SU-DHL-6 (cell line): Measurements from ENCODE around the gene ARVCF.

Source experiments
- H2AFZ ChIP-seq: fragments of 200-600 bp; sonication (generic); 2 replicates; pipeline ENCODE4 v1.6.1; 2014; ENCODE audit warnings: low read depth, mild to moderate bottlenecking, moderate library complexity, mixed read lengths, antibody characterized with exemption, low read length; ENCODE audit not compliant: severe bottlenecking
- H3F3A ChIP-seq: fragments of 200-600 bp; shearing (Covaris generic); 2 replicates; pipeline ENCODE4 v1.6.0; 2016; ENCODE audit warnings: antibody characterized with exemption, mild to moderate bottlenecking; ENCODE audit not compliant: insufficient read depth
- H3K27ac ChIP-seq: fragments of 200-600 bp; sonication (generic); 2 replicates; pipeline ENCODE4 v1.5.1; 2016; ENCODE audit warnings: low read depth, mild to moderate bottlenecking, low read length, moderate library complexity, mixed read lengths
- H3K27me3 ChIP-seq: fragments of 200-600 bp; sonication (generic), shearing (Covaris generic); 2 replicates; pipeline ENCODE4 v1.6.0; 2014; ENCODE audit warnings: mild to moderate bottlenecking, low read length
- H3K36me3 ChIP-seq: fragments of 200-600 bp; sonication (generic); 2 replicates; pipeline ENCODE4 v1.6.1; 2014; ENCODE audit warnings: mild to moderate bottlenecking, low read length, mixed read lengths
- H3K4me2 ChIP-seq: fragments of 300-600, 200-600 bp; shearing (Covaris generic), sonication (generic); 2 replicates; pipeline ENCODE4 v1.6.0; 2014; ENCODE audit warnings: low read length, low read depth, mild to moderate bottlenecking; ENCODE audit not compliant: poor library complexity, severe bottlenecking
- H3K4me3 ChIP-seq: fragments of 200-600 bp; sonication (generic); 2 replicates; pipeline ENCODE4 v1.5.1; 2014; ENCODE audit warnings: antibody characterized with exemption, low read length, mild to moderate bottlenecking, mixed read lengths; ENCODE audit not compliant: insufficient read depth, poor library complexity, severe bottlenecking
- H3K79me2 ChIP-seq: fragments of 200-600 bp; sonication (generic); 2 replicates; pipeline ENCODE4 v1.6.1; 2014; ENCODE audit warnings: mild to moderate bottlenecking, low read length, moderate library complexity; ENCODE audit not compliant: insufficient read depth
- H3K9ac ChIP-seq: fragments of 200-600 bp; sonication (generic); 2 replicates; pipeline ENCODE4 v1.7.0; 2014; ENCODE audit warnings: mild to moderate bottlenecking, low read length
- H3K9me2 ChIP-seq: fragments of 200-600 bp; sonication (generic); replicated peaks from 2 replicates; pipeline ENCODE4 v1.6.1; 2014; ENCODE audit warnings: low read length; ENCODE audit not compliant: insufficient read depth
- H3K9me3 ChIP-seq: fragments of 200-600 bp; sonication (generic); 2 replicates; pipeline ENCODE4 v1.6.1; 2014; ENCODE audit warnings: low read length, mixed read lengths; ENCODE audit not compliant: insufficient read depth
- H4K20me1 ChIP-seq: fragments of 200-600 bp; sonication (generic); 2 replicates; pipeline ENCODE4 v1.6.1; 2014; ENCODE audit warnings: low read depth, mild to moderate bottlenecking, antibody characterized with exemption, low read length, moderate library complexity, mixed read lengths
- EZH2phosphoT487 ChIP-seq: fragments of 200-600 bp; sonication (generic), shearing (Covaris generic); conservative IDR thresholded peaks from 2 replicates; pipeline ENCODE4 v1.6.1; 2018; ENCODE audit warnings: mild to moderate bottlenecking, antibody characterized with exemption, low read length, moderate library complexity, mixed read lengths
- TF ChIP-seq, protein P1 (sequence below): fragments of 200-600 bp; sonication (generic); IDR thresholded peaks from one replicate; pipeline ENCODE4 v1.5.1; 2017; ENCODE audit warnings: antibody characterized with exemption, mild to moderate bottlenecking, low read length, moderate library complexity; ENCODE audit not compliant: insufficient read depth, poor library complexity, severe bottlenecking

Gene ARVCF

DNA sequence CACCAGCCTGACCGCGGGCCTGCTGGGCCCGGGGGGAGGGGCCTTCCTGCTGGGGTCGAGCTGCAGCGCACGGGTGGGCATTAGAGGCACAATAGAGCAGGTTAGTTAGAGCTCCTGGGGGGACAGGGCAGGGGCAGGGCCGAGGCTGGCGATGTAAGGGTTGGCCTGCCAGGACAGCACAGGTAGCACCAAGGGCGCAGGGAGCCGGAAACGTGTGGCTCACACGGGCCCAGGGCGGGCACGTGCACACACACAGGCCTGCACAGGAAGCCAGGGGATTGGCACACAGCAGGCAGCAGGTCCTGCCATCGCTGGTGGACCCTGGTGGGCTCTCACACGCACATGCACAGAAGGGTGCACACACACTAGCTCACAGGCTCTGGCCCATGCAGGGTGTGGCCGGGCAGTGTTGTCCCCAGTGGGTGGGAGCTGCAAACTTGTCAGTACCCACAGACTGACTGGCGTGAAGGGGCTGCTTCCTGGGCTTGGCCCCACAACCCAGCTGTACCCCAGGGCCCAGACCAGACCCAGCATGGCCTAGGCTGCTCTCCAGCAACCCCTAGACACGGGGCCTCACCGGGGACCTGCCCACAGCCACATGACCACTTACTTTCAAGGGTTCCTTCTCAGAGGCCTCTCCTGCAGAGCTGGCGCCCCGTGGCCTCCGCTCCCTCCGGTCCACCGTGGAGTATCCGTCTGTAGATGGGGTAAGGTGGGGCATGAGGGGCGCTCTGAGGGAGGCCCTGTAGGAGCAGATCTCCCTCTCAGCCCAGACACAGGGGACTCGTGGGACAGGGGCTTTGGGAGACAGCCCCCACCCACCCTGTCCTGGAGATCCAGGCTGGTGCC lies 45.1 kb downstream of the ARVCF start:
- H3K9ac ChIP-seq: no peak overlapping the region
- no peaks in the 10 kb centered on the region for H4K20me1 ChIP-seq
- H2AFZ ChIP-seq: no peak overlapping the region
- no peaks in the 10 kb centered on the region for H3K27me3 ChIP-seq
- H3K9me3 ChIP-seq: no peaks in the 10 kb centered on the region
- H3K4me3 ChIP-seq: no peak overlapping the region
- no peak overlapping the region for H3K27ac ChIP-seq
- H3K79me2 ChIP-seq: no peaks in the 10 kb centered on the region
- no peak for TF ChIP-seq EZH2phosphoT487
- TF ChIP-seq, protein P1, sequence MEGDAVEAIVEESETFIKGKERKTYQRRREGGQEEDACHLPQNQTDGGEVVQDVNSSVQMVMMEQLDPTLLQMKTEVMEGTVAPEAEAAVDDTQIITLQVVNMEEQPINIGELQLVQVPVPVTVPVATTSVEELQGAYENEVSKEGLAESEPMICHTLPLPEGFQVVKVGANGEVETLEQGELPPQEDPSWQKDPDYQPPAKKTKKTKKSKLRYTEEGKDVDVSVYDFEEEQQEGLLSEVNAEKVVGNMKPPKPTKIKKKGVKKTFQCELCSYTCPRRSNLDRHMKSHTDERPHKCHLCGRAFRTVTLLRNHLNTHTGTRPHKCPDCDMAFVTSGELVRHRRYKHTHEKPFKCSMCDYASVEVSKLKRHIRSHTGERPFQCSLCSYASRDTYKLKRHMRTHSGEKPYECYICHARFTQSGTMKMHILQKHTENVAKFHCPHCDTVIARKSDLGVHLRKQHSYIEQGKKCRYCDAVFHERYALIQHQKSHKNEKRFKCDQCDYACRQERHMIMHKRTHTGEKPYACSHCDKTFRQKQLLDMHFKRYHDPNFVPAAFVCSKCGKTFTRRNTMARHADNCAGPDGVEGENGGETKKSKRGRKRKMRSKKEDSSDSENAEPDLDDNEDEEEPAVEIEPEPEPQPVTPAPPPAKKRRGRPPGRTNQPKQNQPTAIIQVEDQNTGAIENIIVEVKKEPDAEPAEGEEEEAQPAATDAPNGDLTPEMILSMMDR: no peak
- no peaks in the 10 kb centered on the region for H3F3A ChIP-seq
- no peaks in the 10 kb centered on the region for H3K9me2 ChIP-seq
- no peak overlapping the region for H3K4me2 ChIP-seq
- no peaks in the 10 kb centered on the region for H3K36me3 ChIP-seq

DNA sequence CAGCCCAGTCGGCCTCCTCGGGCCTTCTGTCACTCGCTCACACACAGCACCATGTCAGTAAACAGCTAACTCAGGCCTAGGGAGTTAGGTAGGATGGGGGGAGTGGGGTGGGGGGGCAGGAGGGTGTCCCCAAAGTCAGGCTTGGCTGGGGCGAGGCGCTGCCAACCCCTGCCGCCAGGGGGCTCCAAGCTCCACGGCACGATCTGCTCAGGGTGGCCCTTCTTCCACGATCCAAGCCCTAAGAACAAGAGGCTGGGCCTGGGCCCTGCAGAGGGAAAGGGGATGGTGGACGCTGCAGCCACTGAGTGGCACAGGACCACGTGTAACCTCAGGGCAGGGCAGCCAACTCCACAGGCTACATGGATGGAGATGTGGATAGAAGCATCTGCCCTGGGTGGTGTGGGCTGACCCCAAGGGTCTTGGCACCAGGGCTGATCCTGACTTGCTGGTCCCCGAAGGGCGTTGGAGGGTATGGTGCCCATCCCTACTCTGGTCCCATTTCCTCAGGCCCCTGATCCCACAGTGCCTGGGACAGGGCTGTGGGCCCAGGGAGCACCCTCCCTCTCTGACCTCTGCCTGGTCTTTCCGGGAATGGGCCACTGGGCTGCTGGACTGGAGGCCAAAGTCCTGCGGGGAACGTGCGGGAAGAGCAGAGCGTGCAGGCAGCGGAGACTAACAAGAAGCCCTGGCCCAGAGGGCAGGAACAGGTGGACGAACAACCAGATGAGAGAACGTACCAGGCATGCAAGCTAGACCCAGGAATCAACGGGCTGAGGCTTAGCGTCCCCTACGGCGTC lies 45.9 kb downstream of the ARVCF start:
- Histone ChIP-seq H2AFZ (no peak overlapping the region), H3K27me3 (no peaks in the 10 kb centered on the region), H3F3A (no peaks in the 10 kb centered on the region), H3K4me2 (no peak overlapping the region), H3K9me2 (no peaks in the 10 kb centered on the region), H3K9me3 (no peaks in the 10 kb centered on the region), H3K36me3 (no peaks in the 10 kb centered on the region), H3K27ac (no peak overlapping the region), H3K4me3 (no peak overlapping the region), H3K79me2 (no peaks in the 10 kb centered on the region), H3K9ac (no peak overlapping the region), H4K20me1 (no peaks in the 10 kb centered on the region)
- no peak for TF ChIP-seq EZH2phosphoT487
- TF ChIP-seq, protein P1: peak; percentile 52

DNA sequence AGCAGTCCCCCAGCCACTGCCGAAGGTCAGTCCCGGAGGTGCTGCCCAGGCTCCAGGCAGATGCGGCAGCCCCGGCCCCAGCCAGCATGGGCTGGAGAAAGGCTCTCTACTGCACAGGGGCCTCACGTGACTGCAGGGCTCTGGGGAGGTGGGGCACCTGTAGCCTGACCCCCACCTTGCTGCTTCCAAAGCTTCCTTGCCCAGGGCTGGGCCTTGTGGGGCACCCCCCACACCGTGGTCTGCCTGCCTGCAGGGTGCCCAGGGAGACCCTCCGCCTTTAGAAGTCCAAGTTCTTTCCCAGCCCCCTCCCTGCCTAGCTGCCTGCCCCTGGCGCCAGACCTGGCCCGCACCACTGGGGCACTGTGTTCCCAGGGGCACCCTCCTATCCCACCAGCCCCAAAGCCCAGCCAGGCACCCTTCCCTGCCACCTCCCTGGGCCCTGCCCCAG lies 46.6 kb downstream of the ARVCF start:
- no peak overlapping the region for H3K4me2 ChIP-seq
- H3K36me3 ChIP-seq: no peaks in the 10 kb centered on the region

More for the DNA sequence above, 46.6 kb downstream of the ARVCF start:
- Histone ChIP-seq H2AFZ (no peak overlapping the region), H3K27me3 (no peaks in the 10 kb centered on the region), H3K4me3 (no peak overlapping the region), H3K9ac (no peak overlapping the region), H3K27ac (no peak overlapping the region), H3K9me2 (no peaks in the 10 kb centered on the region), H4K20me1 (no peaks in the 10 kb centered on the region), H3K9me3 (no peaks in the 10 kb centered on the region), H3F3A (no peaks in the 10 kb centered on the region), H3K79me2 (no peaks in the 10 kb centered on the region)
- TF ChIP-seq EZH2phosphoT487: no peak
- TF ChIP-seq, protein P1: no peak
